ENCODE measurements around the gene PXMP2.

GRCh38 chr12:132723764-132724140 lies 36.4 kb downstream of the PXMP2 start:
- TF ChIP-seq CTCF (IDR thresholded peaks at IDR 0.05) (no peak), POLR2A (IDR thresholded peaks at IDR 0.05) (no peak), POLR2AphosphoS5 (IDR thresholded peaks at IDR 0.05) (no peak)
